Upper lobe of left lung (tissue), 6 donors: ENCODE data around the gene RIMS4. TPM values are rescaled to one million over a fixed set of nuclear protein-coding genes. Genes with fewer than 3 reads are reported as not detected.

Experiments
- ATAC-seq, 2 donors: fragments of 200-7000 bp; cut with Tn5 transposase; one replicate each; pipeline ENCODE4 v1.9.1; 2022; ENCODE audit warnings: mild to moderate bottlenecking in 2 of 2, moderate library complexity in 2 of 2; ENCODE audit not compliant: low FRiP score in 2 of 2
- DNase-seq, 2 donors: peaks; one replicate each; pipeline ENCODE4 v3.0.0-alpha.2; 2019 to 2020
- H3K27ac ChIP-seq, 4 donors: fragments of 200-600 bp; sonication (generic); one replicate each; pipeline ENCODE4 v1.5.1; 2016 to 2019
- H3K27me3 ChIP-seq, 4 donors: fragments of 200-600 bp; sonication (generic); one replicate each; pipeline ENCODE4 v1.5.1; 2017 to 2019
- H3K36me3 ChIP-seq, 4 donors: fragments of 200-600 bp; sonication (generic); one replicate each; pipeline ENCODE4 v1.5.1; 2016 to 2019
- H3K4me1 ChIP-seq, 4 donors: fragments of 200-600 bp; sonication (generic); one replicate each; pipeline ENCODE4 v1.5.1; 2018 to 2019
- H3K4me3 ChIP-seq, 4 donors: fragments of 200-600 bp; sonication (generic); one replicate each; pipeline ENCODE4 v1.5.1; 2017 to 2019; ENCODE audit warnings: mild to moderate bottlenecking in 2 of 4, moderate library complexity in 1 of 4
- H3K9me3 ChIP-seq, 4 donors: fragments of 200-600 bp; sonication (generic); one replicate each; pipeline ENCODE4 v1.5.1; 2018 to 2019
- CTCF ChIP-seq, 6 experiments: fragments of 450-650 bp in 4 of 6; fragments of 200-600 bp in 2 of 6; sonication (generic) in 2 of 6; IDR thresholded peaks; one replicate each; pipeline ENCODE4 v1.5.1; 2016 to 2019; ENCODE audit warnings: antibody characterized with exemption in 6 of 6
- EP300 ChIP-seq, 4 donors: sonication (generic); formaldehyde crosslinking; IDR thresholded peaks; one replicate each; pipeline ENCODE4 v1.5.1; 2017; ENCODE audit warnings: antibody characterized with exemption in 4 of 4, control low read depth in 2 of 4
- POLR2A ChIP-seq, 4 donors: fragments of 450-650 bp; IDR thresholded peaks; one replicate each; pipeline ENCODE4 v1.5.1; 2016 to 2017; ENCODE audit warnings: antibody characterized with exemption in 4 of 4, mild to moderate bottlenecking in 2 of 4
- POLR2AphosphoS5 ChIP-seq, 2 donors: sonication (generic); formaldehyde crosslinking; IDR thresholded peaks; one replicate each; pipeline ENCODE4 v1.5.1; 2017; ENCODE audit warnings: antibody characterized with exemption in 2 of 2
- WGBS, 2 donors: methylation state at CpG; one replicate each; pipeline ENCODE4 v1.1.5; 2017 to 2018; 5-methylcytosine and 5-hydroxymethylcytosine counted together
- total RNA-seq, 6 donors: library from RNA; depleted of rRNA in 4 of 6; stranded (reverse); fragments of >200 nt in 4 of 6; gene quantifications; one replicate each; pipeline versions ENCODE4 v1.1.0 to v1.2.1, GENCODE V29; 2016 to 2021
- donor health status: DM: no; HTN: no; CAD: no; lungs with moderate emphysema.
- donor health status: DM: no; HTN: yes; CAD: no; lungs with severe emphysema.

The RIMS4 gene
- total RNA-seq, 6 donors from 2014 or later = 1.0 to 2.2 (median 2.1) TPM

GRCh38 chr20:44836601-44837120, 26.3 kb upstream of the RIMS4 start:
- Histone ChIP-seq H3K27ac (no peak overlapping the region), H3K27me3 (no peaks in the 10 kb centered on the region), H3K4me1 (no peaks in the 10 kb centered on the region), H3K4me3 (no peak overlapping the region), H3K9me3 (no peaks in the 10 kb centered on the region), H3K36me3 (no peaks in the 10 kb centered on the region)
- ATAC-seq (no peak), DNase-seq (no peak)
- no peak for TF ChIP-seq EP300 (IDR thresholded peaks at IDR 0.05)
- TF ChIP-seq POLR2AphosphoS5 (IDR thresholded peaks at IDR 0.05) = no peak
- no peak for TF ChIP-seq POLR2A (IDR thresholded peaks at IDR 0.05)
- no peak for TF ChIP-seq CTCF (IDR thresholded peaks at IDR 0.05)
- 92 to 93% methylated on average over 12 of the region's 12 CpGs for WGBS, 2 donors

GRCh38 chr20:44835661-44836221, 25.4 kb upstream of the RIMS4 start:
- no peaks in the 10 kb centered on the region for H3K4me1 ChIP-seq
- no peaks in the 10 kb centered on the region for H3K27me3 ChIP-seq
- H3K27ac ChIP-seq = no peak overlapping the region
- DNase-seq = no peak
- H3K9me3 ChIP-seq = no peaks in the 10 kb centered on the region
- 63 to 76% methylated on average over 7 of the region's 7 CpGs for WGBS, 2 donors
- H3K36me3 ChIP-seq = no peaks in the 10 kb centered on the region
- ATAC-seq = no peak
- no peak overlapping the region for H3K4me3 ChIP-seq
- TF ChIP-seq EP300 (IDR thresholded peaks at IDR 0.05) (no peak), POLR2AphosphoS5 (IDR thresholded peaks at IDR 0.05) (no peak), CTCF (IDR thresholded peaks at IDR 0.05) (no peak), POLR2A (IDR thresholded peaks at IDR 0.05) (no peak)

GRCh38 chr20:44835116-44835515, 24.8 kb upstream of the RIMS4 start:
- no peak for DNase-seq
- no peak for ATAC-seq
- Histone ChIP-seq H3K4me3 (no peak overlapping the region), H3K27ac (no peak overlapping the region), H3K27me3 (no peaks in the 10 kb centered on the region), H3K4me1 (no peaks in the 10 kb centered on the region), H3K36me3 (no peaks in the 10 kb centered on the region), H3K9me3 (no peaks in the 10 kb centered on the region)
- no peak for TF ChIP-seq CTCF (IDR thresholded peaks at IDR 0.05)
- no peak for TF ChIP-seq EP300 (IDR thresholded peaks at IDR 0.05)
- no peak for TF ChIP-seq POLR2AphosphoS5 (IDR thresholded peaks at IDR 0.05)
- no peak for TF ChIP-seq POLR2A (IDR thresholded peaks at IDR 0.05)
- 34 to 37% methylated on average over 1 of the region's 1 CpG for WGBS, 2 donors

GRCh38 chr20:44834693-44835092, 24.3 kb upstream of the RIMS4 start:
- Histone ChIP-seq H3K4me3 (no peak overlapping the region), H3K4me1 (no peaks in the 10 kb centered on the region), H3K36me3 (no peaks in the 10 kb centered on the region), H3K27ac (no peak overlapping the region), H3K9me3 (no peaks in the 10 kb centered on the region), H3K27me3 (no peaks in the 10 kb centered on the region)
- no peak for TF ChIP-seq CTCF (IDR thresholded peaks at IDR 0.05)
- no peak for TF ChIP-seq EP300 (IDR thresholded peaks at IDR 0.05)
- no peak for TF ChIP-seq POLR2A (IDR thresholded peaks at IDR 0.05)
- TF ChIP-seq POLR2AphosphoS5 (IDR thresholded peaks at IDR 0.05) = no peak
- 58 to 65% methylated on average over 2 of the region's 2 CpGs for WGBS, 2 donors
- no peak for DNase-seq
- ATAC-seq = no peak

GRCh38 chr20:44833437-44833836, 23.1 kb upstream of the RIMS4 start:
- ATAC-seq = no peak
- TF ChIP-seq POLR2AphosphoS5 (IDR thresholded peaks at IDR 0.05) = no peak
- no peak for TF ChIP-seq POLR2A (IDR thresholded peaks at IDR 0.05)
- TF ChIP-seq CTCF (IDR thresholded peaks at IDR 0.05) = no peak
- TF ChIP-seq EP300 (IDR thresholded peaks at IDR 0.05) = no peak
- no peak for DNase-seq
- 77 to 83% methylated on average over 1 of the region's 1 CpG for WGBS, 2 donors
- no peak overlapping the region for H3K4me3 ChIP-seq
- no peaks in the 10 kb centered on the region for H3K36me3 ChIP-seq
- H3K9me3 ChIP-seq = no peaks in the 10 kb centered on the region
- no peaks in the 10 kb centered on the region for H3K4me1 ChIP-seq
- H3K27me3 ChIP-seq = no peaks in the 10 kb centered on the region
- H3K27ac ChIP-seq = no peak overlapping the region
